HG02943 (cell line): Measurements from ENCODE around the gene PANK4.
"Not testable (repeated sequence)": the region's sequence is repeated elsewhere in the genome, so short reads cannot be mapped to it uniquely, and the experiment has no call there.

Experiments used
- ATAC-seq: cut with Tn5 transposase; IDR thresholded peaks from one replicate; pipeline ENCODE4 v1.9.1; 2021; ENCODE audit warnings: mild to moderate bottlenecking, low read depth, moderate library complexity; ENCODE audit not compliant: unreplicated experiment

PANK4 gene

GRCh38 chr1:2559509-2560298, 33.3 kb upstream of the PANK4 start:
- ATAC-seq: no peak

- no peak for ATAC-seq
These were observed 32.5 kb upstream of the PANK4 start for GRCh38 chr1:2558861-2559260.

GRCh38 chr1:2558420-2558819, 32.0 kb upstream of the PANK4 start:
- ATAC-seq: no peak

GRCh38 chr1:2557482-2558400, 31.3 kb upstream of the PANK4 start:
- no peak for ATAC-seq

- ATAC-seq: no peak
These were observed 30.5 kb upstream of the PANK4 start for GRCh38 chr1:2556678-2557481.

GRCh38 chr1:2556277-2556677, 29.9 kb upstream of the PANK4 start, which contains the start of gene TNFRSF14:
TSS of gene TNFRSF14 (plus strand) at chr1:2556371. CDS start at chr1:2556665, 294 bp downstream.
- no peak for ATAC-seq

- ATAC-seq: no peak
These were observed 29.4 kb upstream of the PANK4 start for GRCh38 chr1:2555634-2556276.

GRCh38 chr1:2554621-2555387, 28.4 kb upstream of the PANK4 start:
- ATAC-seq: no peak

GRCh38 chr1:2553871-2554620, 27.6 kb upstream of the PANK4 start:
- ATAC-seq: no peak

- ATAC-seq: not testable (repeated sequence)
These were observed 26.7 kb upstream of the PANK4 start for GRCh38 chr1:2553076-2553475.

- ATAC-seq: no peak
These were observed 25.8 kb upstream of the PANK4 start for GRCh38 chr1:2552189-2552588.

- ATAC-seq: not testable (repeated sequence)
These were observed 25.1 kb upstream of the PANK4 start for GRCh38 chr1:2551544-2551943.

GRCh38 chr1:2550309-2550861, 24.0 kb upstream of the PANK4 start:
- not testable (repeated sequence) for ATAC-seq

GRCh38 chr1:2549367-2550029, 23.1 kb upstream of the PANK4 start:
- ATAC-seq: not testable (repeated sequence)

- peak; percentile 15 for ATAC-seq
These were observed 21.7 kb upstream of the PANK4 start for GRCh38 chr1:2548068-2548589.

- ATAC-seq: no peak
These were observed 21.0 kb upstream of the PANK4 start for GRCh38 chr1:2547210-2548067.
